Aorta (tissue), 5 donors: ENCODE results near the gene MAP6. TPM values are rescaled to one million over a fixed set of nuclear protein-coding genes. Genes with fewer than 3 reads are reported as not detected.

ENCODE experiments used
- ATAC-seq: fragments of 200-7000 bp; cut with Tn5 transposase; one replicate; pipeline ENCODE4 v1.9.1; 2022; ENCODE audit warnings: moderate library complexity; ENCODE audit not compliant: low FRiP score
- DNase-seq, 2 donors: peaks; one replicate each; pipeline ENCODE4 v3.0.0-alpha.2; 2020
- H3K27ac ChIP-seq, 2 donors: one replicate each; pipeline ENCODE4 v1.5.1; 2013; ENCODE audit warnings: low read length in 2 of 2, mild to moderate bottlenecking in 2 of 2, moderate library complexity in 2 of 2, control low read depth in 1 of 2, inconsistent platforms in 1 of 2, low read depth in 1 of 2
- H3K27me3 ChIP-seq, 2 donors: one replicate each; pipeline ENCODE4 v1.6.1; 2013; ENCODE audit warnings: control low read depth in 1 of 2, low read length in 1 of 2, mild to moderate bottlenecking in 1 of 2, moderate library complexity in 1 of 2; ENCODE audit not compliant: insufficient read depth in 2 of 2, control insufficient read depth in 1 of 2
- H3K36me3 ChIP-seq, 2 donors: one replicate each; pipeline ENCODE4 v1.6.1; 2013; ENCODE audit warnings: control low read depth in 1 of 2, low read length in 1 of 2, mild to moderate bottlenecking in 1 of 2; ENCODE audit not compliant: insufficient read depth in 2 of 2, control insufficient read depth in 1 of 2
- H3K4me1 ChIP-seq, 2 donors: one replicate each; pipeline ENCODE4 v1.6.1; 2013; ENCODE audit warnings: low read length in 2 of 2, control low read depth in 1 of 2, mild to moderate bottlenecking in 1 of 2, moderate library complexity in 1 of 2; ENCODE audit not compliant: insufficient read depth in 2 of 2, control insufficient read depth in 1 of 2
- H3K4me3 ChIP-seq, 2 donors: one replicate each; pipeline ENCODE4 v1.5.1; 2013; ENCODE audit warnings: low read length in 2 of 2, control low read depth in 1 of 2, mild to moderate bottlenecking in 1 of 2
- H3K9me3 ChIP-seq: one replicate; pipeline ENCODE4 v1.6.1; 2013; ENCODE audit warnings: mild to moderate bottlenecking, low read length; ENCODE audit not compliant: control insufficient read depth
- WGBS, 2 donors: extraction: QIAGEN DNeasy Blood & Tissue Kit; methylation state at CpG; one replicate each; pipeline ENCODE4 v1.1.7; 2013; 5-methylcytosine and 5-hydroxymethylcytosine counted together
- intact Hi-C, 2 donors: fragments of 100-400 bp; cut with DNase I; formaldehyde crosslinking; loops; one replicate each; pipeline versions ENCODE4 v1.14.2 to v1.15.0; 2022
- polyA plus RNA-seq, 2 donors: library from polyadenylated mRNA; stranded (reverse); fragments of 200-250 nt; gene quantifications; one replicate each; pipeline ENCODE4 v1.2.3, GENCODE V29; 2013
- total RNA-seq, 2 donors: library from RNA; stranded (reverse); fragmentation: NEBNext Ultra II Directional; extraction: Animal tissue kit (Norgen Biotek cat#: 25700); gene quantifications; one replicate each; pipeline ENCODE4 v1.2.1, GENCODE V29; 2021
- donor health status: healthy with polysubstance abuse.
- donor health status: Bipolar disorder and iron deficiency.
- donor health status: DM: no; HTN: no; CAD: no.
- donor health status: DM: no; HTN: no; CAD: no.
- donor health status: DM: yes; HTN: yes; CAD: no.

Gene MAP6
- total and polyA plus RNA-seq, 4 donors: 6.4 to 16.7 (median 11.3) TPM

DNA sequence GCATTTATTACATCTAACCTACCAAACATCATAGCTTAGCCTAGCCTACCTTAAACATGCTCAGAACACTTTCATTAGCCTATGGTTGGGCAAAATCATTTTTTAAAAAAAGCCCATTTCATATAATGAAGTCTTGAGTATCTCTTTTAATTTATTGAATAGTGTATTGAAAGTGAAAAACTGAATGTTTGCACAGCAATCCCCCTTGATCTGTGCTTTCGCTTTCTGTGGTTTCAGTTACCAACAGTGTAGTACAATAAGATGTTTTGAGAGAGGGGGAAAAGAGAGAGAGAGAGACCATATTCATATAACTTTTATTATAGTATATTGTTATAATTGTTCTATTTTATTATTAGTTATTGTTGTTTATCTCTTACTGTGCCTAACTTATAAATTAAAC is 8.4 kb upstream of the MAP6 start:
- intact Hi-C loops: no loop called here
- H3K4me3 ChIP-seq: no peak overlapping the region
- no peak overlapping the region for H3K27ac ChIP-seq
- H3K9me3 ChIP-seq: no peaks in the 10 kb centered on the region
- no peaks in the 10 kb centered on the region for H3K36me3 ChIP-seq
- 92 to 93% methylated on average over 1 of the region's 1 CpG for WGBS, 2 donors
- no peak for DNase-seq
- no peaks in the 10 kb centered on the region for H3K4me1 ChIP-seq
- ATAC-seq: no peak
- H3K27me3 ChIP-seq: no peaks in the 10 kb centered on the region

DNA sequence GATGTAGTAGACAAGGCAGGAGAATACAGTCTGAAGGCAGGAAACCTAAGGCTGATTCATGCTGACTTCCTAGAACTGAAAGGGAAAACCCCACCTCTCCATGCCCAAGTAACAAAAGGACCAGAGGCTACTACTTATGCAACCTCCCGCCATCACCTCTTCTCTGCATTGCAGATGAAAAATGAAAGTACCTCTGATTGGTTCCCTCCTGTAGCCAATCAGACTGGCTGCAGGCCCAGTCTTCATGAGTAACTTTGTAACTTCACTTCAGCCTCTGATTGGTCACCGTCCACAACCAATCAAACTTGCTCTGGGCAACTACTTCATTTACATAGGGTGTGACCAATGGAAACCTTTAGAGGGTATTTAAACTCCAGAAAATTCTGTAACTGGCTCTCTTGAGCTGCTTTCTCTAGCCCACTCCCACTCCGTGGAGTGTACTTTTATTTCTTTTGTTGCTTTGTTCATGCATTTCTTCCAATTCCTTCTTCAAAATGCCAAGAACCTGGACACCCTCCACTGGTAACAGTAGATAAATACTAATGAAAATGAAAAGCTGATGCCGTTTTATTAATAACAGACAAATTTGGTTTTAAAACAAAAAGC is 5.2 kb upstream of the MAP6 start:
- Histone ChIP-seq H3K4me1 (no peaks in the 10 kb centered on the region), H3K27me3 (no peaks in the 10 kb centered on the region), H3K27ac (no peak overlapping the region), H3K36me3 (no peaks in the 10 kb centered on the region), H3K9me3 (no peaks in the 10 kb centered on the region), H3K4me3 (no peak overlapping the region)
- 91 to 92% methylated on average over 4 of the region's 4 CpGs for WGBS, 2 donors
- intact Hi-C loops: no loop called here
- DNase-seq (no peak), ATAC-seq (no peak)

DNA sequence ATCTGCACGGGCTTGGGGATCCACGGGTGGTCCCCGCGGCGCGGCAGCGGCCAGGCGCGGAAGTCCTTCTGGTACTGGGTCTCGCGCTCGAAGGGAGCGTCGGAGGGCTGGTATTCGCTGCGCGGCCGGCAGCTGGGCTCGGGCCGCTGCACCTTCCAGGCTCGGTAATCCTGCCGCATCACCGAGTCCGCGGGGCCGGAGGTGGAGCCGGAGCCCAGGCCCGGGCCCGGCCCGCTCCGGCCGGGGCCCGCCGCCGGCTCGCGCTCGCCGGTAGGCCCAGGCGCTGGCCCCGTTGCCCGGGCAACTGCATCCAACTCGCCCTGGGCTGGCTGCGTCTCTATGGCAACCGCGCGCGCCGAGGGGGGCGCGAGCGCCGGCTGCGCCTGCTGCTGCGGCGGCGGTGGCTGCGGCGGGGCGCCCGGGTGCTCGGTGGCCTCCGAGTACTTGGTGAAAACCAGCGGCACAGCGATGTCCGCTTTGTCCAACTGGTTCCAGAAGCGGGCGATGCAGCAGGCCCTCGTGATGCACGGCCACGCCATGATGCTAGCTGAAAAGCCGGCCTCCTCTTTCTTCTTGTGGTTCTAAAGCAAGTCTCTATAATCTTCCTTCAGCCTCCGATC is 897 bp downstream of the MAP6 start:
- no peaks in the 10 kb centered on the region for H3K9me3 ChIP-seq
- no peaks in the 10 kb centered on the region for H3K36me3 ChIP-seq
- WGBS, 2 donors: 0 to 1% methylated on average over 58 to 73 of the region's 73 CpGs
- peak overlapping the region; percentile 73 to 84 for H3K4me3 ChIP-seq
- peak overlapping the region; percentile 2 to 12 for H3K27ac ChIP-seq
- H3K27me3 ChIP-seq: no peaks in the 10 kb centered on the region
- H3K4me1 ChIP-seq: no peaks in the 10 kb centered on the region
- ATAC-seq: peak; percentile 68
- intact Hi-C loops: loop anchor here (5.0 kb wide), 3 partner anchors 66 to 86 kb away; no protein-coding TSS in a partner anchor
- DNase-seq: peak; percentile 73 to 84

DNA sequence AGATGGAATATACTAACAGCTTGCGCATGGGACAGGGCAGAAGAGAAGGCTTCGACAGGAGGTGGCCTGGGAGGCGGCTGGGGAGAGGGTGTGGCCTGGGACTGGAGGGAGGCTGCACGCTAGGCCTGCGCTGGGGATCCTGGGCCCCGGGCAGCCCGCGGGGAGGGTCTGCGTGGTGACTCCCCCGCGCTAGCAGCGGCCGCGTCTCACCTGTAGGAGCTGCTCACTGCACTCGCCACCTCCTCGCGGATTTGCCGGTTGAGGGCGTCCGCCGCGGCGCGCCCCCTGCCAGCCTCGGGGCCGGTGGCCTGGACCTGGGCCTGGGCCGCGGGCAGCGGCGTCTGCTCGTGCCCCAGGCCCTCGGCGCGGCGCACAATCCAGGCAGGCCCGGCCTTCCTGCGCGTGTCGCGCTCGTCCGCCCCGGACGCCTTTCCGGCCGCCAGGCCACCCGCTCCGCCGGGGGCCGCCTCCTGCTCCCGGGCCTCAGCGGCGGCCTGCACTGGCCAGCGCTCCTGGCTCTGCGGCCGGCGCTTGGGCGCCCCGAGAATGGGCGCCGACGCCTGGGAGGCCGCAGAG is 1.5 kb downstream of the MAP6 start:
- peak overlapping the region; percentile 73 to 84 for H3K4me3 ChIP-seq
- WGBS, 2 donors: 3% methylated on average over 41 to 63 of the region's 63 CpGs
- no peaks in the 10 kb centered on the region for H3K27me3 ChIP-seq
- DNase-seq (no peak), ATAC-seq (peak; percentile 56)
- H3K4me1 ChIP-seq: no peaks in the 10 kb centered on the region
- no peaks in the 10 kb centered on the region for H3K36me3 ChIP-seq
- peak overlapping the region; percentile 2 to 12 for H3K27ac ChIP-seq
- no peaks in the 10 kb centered on the region for H3K9me3 ChIP-seq
- intact Hi-C loops: loop anchor here (5.0 kb wide), 3 partner anchors 65 to 85 kb away; no protein-coding TSS in a partner anchor

DNA sequence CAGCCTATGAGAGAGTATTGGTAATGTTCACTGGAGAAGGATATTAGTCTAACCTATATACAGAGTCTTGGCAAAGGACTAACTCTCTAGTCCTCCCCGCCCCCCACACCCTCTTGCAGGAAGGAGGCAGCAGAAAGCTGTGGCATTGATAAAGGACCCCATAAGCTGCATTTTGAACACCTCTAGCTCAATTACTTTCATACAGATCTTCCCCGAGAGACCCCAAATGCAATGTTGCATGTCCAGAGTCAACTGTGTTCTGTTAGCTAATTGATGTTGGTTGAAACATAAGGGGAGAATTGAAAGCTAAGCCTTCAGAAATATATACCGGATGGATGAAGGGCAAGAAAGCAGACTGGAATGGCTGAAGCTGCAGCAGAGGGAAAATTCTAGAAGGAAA is 2.8 kb downstream of the MAP6 start:
- intact Hi-C loops: loop anchor here (5.0 kb wide), 3 partner anchors 64 to 84 kb away; no protein-coding TSS in a partner anchor
- Histone ChIP-seq H3K27ac (no peak overlapping the region), H3K4me1 (no peaks in the 10 kb centered on the region), H3K9me3 (no peaks in the 10 kb centered on the region), H3K36me3 (no peaks in the 10 kb centered on the region), H3K4me3 (no peak overlapping the region), H3K27me3 (no peaks in the 10 kb centered on the region)
- 96% methylated on average over 3 of the region's 3 CpGs for WGBS, 2 donors
- DNase-seq (no peak), ATAC-seq (no peak)

DNA sequence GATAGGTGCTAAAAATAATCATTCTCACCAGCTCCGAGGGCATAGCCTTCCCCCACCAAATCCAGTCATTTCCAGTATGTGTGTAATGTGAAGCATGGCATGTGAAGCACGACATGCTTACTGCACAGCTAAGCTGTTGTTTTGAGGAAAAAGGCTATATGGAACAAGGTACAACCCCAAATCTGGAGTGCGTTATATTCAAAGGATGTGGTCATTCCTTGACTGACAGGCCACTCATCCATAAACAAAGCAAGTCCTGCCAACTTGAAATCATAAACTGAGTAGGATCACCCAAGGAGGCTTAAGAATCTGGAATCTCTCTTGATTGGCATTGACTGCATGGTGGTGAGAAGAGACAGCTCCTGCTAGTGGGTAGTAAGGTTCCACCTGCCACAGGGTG is 3.7 kb downstream of the MAP6 start:
- DNase-seq (no peak), ATAC-seq (no peak)
- Histone ChIP-seq H3K4me3 (no peak overlapping the region), H3K27me3 (no peaks in the 10 kb centered on the region), H3K36me3 (no peaks in the 10 kb centered on the region), H3K4me1 (no peaks in the 10 kb centered on the region), H3K9me3 (no peaks in the 10 kb centered on the region), H3K27ac (no peak overlapping the region)
- 87 to 92% methylated on average over 3 of the region's 3 CpGs for WGBS, 2 donors
- intact Hi-C loops: loop anchor here (5.0 kb wide), 3 partner anchors 63 to 83 kb away; no protein-coding TSS in a partner anchor

DNA sequence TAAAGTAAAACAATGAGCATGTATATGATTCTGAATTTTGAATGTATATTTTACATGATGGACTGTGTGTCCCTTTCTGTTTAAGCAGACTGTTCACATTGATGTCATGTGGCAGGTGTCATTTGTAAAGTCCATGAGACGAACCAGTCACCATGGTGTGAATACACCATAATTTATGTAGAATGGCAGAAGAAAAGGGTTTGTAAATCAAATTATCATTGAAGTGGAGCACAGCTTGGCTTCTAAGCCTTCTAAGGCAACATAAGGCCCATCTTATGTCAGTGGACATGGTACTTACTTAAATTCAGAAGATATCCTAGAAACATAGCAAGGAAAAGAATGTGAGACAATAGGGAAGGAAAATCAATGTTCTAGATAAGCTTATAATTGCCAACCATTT is 4.4 kb downstream of the MAP6 start:
- ATAC-seq (no peak), DNase-seq (no peak)
- Histone ChIP-seq H3K27ac (no peak overlapping the region), H3K36me3 (no peaks in the 10 kb centered on the region), H3K4me3 (no peak overlapping the region), H3K9me3 (no peaks in the 10 kb centered on the region), H3K4me1 (no peaks in the 10 kb centered on the region), H3K27me3 (no peaks in the 10 kb centered on the region)
- intact Hi-C loops: no loop called here
- WGBS, 2 donors: 93 to 97% methylated on average over 1 of the region's 1 CpG

DNA sequence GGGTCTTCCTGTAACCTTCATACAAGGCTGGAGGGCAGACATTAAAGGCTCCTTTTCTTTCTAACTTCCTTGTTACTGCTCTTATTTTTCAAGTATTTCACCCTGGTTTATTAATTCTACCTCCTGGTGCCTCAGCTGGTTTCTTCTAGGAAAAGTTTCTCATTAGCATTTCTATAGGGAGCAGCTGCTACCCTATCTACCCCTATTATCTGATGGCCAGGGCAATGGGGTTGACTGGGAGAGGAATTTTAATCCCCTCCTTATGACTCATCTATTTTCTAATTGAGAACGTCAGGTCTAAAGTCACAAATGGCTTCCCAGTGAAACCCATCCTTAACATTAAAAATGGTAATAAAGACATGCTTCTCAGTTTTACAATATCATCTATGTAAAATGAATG is 5.0 kb downstream of the MAP6 start:
- WGBS, 2 donors: 69 to 81% methylated on average over 1 of the region's 1 CpG
- Histone ChIP-seq H3K27me3 (no peaks in the 10 kb centered on the region), H3K27ac (no peak overlapping the region), H3K36me3 (no peaks in the 10 kb centered on the region), H3K4me3 (no peak overlapping the region), H3K4me1 (no peaks in the 10 kb centered on the region), H3K9me3 (no peaks in the 10 kb centered on the region)
- intact Hi-C loops: no loop called here
- DNase-seq (no peak), ATAC-seq (no peak)

DNA sequence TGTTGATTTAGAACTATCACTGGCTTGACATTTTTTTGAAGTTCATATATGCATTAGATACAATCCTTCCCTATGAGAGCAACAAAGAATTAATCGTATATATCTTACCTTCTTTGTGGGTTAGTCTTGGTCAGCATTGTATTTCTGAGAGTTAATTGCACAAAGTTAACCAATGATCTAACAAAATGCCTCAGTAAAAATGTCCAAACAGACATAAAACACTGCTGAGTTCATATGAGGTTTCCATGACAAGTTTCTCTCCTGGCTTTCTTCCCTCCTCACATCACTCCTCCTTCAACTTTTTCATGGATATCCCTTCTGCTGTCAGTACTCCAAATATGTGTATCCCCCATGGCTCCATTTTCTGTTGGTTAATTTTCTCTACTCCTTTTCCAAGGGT is 9.0 kb downstream of the MAP6 start:
- Histone ChIP-seq H3K4me1 (peaks cover 0 to 3% of the 10 kb centered on the region in 2 donors), H3K36me3 (no peaks in the 10 kb centered on the region), H3K27me3 (no peaks in the 10 kb centered on the region), H3K4me3 (no peak overlapping the region), H3K27ac (no peak overlapping the region), H3K9me3 (no peaks in the 10 kb centered on the region)
- 69 to 76% methylated on average over 1 of the region's 1 CpG for WGBS, 2 donors
- DNase-seq (no peak), ATAC-seq (no peak)
- intact Hi-C loops: no loop called here
